Limb (tissue), 2 donors: ENCODE data around the gene PLEKHG4B.
"Not testable (repeated sequence)": the region's sequence is repeated elsewhere in the genome, so short reads cannot be mapped to it uniquely, and the experiment has no call there.

ENCODE experiments used
- DNase-seq, 2 donors: peaks; one replicate each; pipeline ENCODE4 v3.0.0-alpha.2; 2016; ENCODE audit errors: extremely low spot score in 2 of 2

PLEKHG4B gene

GRCh38 chr5:93221-93980 lies 1.4 kb downstream of the PLEKHG4B start:
- DNase-seq = no peak

DNA sequence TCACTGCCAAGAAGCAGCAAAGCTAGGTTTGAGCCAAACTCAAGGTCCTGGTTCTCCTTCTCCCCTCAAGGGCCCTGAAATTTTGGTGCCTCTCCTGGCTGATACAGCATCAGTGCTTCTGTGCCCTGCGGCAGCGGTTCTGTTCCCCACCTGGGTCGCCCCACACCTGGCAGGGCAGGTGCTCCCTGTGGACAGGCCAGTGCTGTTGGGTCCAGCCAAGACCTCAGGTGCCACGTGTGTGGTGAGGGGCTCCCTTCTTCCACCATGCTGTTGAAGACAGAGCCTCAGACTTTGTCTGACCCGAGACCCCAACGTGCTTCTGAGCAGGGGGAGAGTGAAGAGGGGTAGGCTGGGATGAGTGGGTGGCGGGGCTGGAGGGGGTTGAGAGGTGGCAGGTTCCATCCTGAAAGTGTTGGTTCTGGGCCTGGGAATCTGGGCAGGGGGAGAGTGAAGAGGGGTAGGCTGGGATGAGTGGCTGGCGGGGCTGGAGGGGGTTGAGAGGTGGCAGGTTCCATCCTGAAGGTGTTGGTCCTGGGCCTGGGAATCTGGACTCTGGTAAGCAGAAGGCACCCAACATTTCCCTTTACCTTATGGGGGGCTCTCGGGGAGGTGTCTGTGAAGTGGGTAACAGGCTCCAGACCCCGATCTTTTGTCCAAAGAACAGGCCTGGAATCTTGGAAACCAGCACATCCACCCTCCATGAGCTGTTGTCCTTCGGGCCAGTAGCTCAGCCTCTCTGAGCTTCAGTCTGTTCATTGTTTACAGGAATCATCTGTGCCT lies 2.3 kb downstream of the PLEKHG4B start:
- no peak for DNase-seq

DNA sequence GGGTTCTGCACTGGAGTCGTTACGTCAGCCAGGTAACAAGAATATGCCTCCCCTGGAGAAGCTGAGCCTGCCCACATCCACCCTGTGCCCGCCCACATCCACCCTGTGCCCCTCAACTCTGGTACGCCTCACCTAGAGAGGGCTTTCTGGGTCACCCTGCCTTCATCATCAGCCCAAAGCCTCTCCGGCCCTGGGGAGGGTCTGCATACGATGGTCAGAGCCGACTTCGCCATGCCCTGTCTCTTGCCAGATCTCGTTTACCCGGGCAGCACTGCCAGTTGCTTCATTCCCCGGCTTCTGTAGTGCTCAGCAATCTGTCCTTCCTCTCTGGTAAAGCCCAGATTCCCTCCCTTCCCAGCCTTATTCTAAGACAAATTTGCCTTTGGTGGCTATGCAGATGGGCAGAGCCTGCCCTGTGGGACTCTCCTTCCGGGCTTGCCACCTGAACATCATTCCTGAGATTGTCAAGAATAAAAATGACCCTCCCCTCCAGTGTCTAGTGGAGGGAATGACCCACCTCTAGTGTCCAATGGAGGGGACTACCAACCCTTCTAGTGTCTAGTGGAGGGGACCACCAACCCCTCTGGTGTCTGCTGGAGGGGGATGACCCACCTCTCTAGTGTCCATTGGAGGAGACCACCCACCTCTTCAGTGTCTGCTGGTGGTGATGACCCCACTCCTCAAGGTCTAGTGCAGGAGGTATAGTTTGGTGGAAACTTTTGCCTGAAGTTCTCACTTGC lies 3.4 kb downstream of the PLEKHG4B start:
- DNase-seq = peak in 1 of 2 donors; percentile 11

DNA sequence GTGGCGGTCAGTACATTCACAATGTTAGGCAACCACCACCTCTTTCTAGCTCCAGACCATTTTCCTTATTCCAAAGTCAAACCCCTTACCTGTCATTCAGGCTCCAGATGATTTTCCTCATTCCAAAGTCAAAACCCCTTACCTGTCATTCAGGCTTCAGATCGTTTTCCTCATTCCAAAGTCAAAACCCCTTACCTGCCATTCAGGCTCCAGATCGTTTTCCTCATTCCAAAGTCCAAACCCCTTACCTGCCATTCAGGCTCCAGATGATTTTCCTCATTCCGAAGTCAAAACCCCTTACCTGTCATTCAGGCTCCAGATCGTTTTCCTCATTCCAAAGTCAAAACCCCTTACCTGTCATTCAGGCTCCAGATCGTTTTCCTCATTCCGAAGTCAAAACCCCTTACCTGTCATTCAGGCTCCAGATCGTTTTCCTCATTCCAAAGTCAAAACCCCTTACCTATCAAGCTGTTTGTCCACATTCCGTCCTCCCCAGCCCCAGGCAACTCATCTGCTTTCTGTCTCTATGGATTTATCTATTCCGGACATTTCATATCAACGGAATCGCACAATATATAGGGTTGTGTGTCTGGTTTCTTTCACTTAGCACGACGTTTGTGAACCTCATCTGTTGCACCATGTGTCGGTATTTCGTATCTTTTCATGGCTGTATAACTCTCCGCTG lies 5.2 kb downstream of the PLEKHG4B start:
- DNase-seq = no peak

DNA sequence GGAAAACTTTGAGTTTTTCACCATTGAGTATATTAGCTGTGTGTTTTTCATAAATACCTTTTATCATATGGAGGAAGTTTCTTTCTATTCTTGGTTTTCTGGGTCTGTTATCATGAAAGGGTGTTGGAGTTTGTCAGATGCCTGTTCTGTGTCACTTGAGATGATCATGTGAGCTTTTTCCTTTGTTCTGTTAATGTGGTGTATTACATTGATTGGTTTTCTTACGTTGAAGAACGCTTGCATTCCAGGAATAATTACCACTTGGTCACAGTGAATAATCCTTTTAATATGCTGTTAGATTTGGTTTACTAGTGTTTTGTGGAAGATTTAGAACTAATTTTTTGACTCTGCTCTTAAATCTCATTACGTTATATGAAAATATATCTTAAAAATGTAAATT lies 7.8 kb downstream of the PLEKHG4B start:
- DNase-seq = no peak

- DNase-seq = no peak
These were observed 10.6 kb downstream of the PLEKHG4B start for GRCh38 chr5:102411-103043.

DNA sequence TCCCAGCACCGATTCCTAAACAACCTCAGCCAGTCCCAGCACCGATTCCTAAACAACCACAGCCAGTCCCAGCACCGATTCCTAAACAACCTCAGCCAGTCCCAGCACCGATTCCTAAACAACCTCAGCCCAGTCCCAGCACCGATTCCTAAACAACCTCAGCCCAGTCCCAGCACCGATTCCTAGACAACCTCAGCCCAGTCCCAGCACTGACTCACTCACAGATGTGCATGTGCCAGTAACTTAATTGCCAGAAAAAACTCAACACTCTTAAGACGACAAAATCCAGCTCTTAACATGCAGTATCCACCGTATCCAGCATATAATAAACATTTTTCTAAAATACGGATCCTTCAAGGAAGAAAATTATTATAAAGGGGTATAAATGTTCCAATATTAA lies 12.1 kb downstream of the PLEKHG4B start:
- DNase-seq = not testable (repeated sequence)

DNA sequence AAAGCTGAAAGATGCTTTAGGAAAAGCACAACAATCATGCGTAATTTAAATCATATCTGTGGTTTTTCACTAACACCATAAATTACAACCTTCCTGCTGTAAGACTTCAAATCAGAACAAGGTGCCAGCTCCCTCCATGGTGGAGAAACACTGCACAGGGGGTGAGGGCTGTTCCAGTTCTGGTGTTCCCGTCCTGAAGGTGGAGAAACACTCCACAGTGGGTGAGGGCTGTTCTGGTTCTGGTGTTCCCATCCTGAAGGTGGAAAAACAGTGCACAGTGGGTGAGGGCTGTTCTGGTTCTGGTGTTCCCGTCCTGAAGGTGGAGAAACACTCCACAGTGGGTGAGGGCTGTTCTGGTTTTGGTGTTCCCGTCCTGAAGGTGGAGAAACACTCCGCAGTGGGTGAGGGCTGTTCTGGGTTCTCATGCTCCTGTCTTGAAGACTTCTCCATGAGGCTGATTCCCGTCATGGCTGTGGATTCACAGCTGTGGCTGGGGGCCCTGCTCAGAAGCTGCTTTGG lies 12.9 kb downstream of the PLEKHG4B start:
- DNase-seq = no peak

DNA sequence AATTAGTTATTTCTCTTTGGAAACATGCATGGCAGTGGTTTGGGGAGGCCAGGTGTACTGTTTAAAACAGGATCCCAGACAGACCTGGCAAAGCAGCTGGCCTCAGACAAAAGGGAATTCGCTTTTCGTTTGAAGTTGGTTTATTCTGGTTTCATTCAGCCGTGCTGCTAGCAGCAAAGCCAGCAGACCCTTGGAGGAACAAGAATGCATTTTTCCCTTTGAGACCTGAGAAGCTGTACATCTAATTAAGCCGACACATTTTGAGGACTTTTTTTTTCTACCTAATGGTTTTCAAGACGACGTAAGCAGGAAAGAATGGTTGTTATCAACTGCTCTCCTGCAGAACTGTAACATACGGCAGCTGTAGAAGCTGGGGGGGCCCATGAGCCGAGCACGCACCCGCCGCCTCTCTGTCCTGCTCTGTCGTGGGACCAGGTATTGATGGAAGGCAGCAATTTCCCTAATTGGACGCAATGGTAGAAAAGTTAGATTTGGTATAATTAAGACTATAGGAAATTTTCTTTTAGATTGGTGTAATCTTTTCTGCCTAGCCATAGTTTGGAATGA lies 13.6 kb downstream of the PLEKHG4B start:
- DNase-seq = no peak

- no peak for DNase-seq
These were observed 14.6 kb downstream of the PLEKHG4B start for GRCh38 chr5:106587-106986.

DNA sequence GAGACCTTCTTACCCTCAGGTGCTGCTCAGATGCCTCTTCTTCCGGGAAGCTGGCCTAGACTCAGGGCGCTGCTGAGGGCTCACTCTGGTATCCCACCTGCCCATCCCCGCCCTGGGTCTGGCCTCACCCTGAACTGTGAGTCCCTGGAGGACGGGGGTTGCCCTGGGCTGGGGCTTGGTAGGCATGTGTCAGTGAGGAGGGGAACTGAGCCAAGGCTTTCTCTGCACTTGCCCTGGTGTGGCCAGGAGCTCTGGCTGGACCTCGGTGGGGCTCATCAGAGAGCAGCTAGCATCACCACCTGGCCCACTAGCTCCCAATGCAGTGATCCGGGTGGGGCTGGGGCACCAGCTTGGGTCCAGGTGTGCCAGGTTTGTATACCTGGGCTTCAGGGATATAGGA lies 15.6 kb downstream of the PLEKHG4B start:
- no peak for DNase-seq

DNA sequence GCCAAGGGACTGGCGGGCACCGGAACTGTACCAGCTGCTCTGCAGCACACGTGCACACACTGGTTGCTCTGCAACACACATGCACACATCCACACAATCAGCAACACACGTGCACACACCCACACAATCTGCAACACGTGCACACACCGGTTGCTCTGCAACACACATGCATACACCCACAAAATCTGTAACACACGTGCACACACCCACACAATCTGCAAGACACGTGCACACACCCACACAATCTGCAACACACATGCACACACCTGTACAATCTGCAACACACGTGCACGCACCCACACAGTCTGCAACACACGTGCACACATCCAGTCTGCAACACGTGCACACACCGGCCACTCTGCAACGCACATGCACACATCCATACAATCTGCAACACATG lies 17.9 kb downstream of the PLEKHG4B start:
- DNase-seq = no peak

- no peak for DNase-seq
These were observed 18.4 kb downstream of the PLEKHG4B start for GRCh38 chr5:110270-110888.

DNA sequence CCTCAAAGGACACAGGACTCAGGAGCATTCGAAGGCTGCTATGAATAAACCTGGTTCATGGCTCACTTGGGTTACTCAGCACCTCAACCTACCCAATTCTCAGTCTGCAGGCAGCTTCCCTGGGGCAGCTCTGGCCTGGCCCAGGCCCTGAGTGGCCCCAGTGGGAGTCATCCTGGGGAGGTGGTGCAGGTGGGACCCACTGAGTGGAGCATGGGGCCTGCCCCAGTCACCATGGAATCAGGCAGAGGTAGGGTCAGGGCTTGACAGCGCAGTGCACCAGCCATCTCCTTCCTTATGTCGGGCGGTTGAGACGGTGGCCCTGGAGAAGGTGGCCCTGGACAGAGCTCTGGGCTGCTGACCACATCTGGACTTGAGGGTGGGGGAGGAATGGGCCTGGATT lies 19.2 kb downstream of the PLEKHG4B start:
- no peak for DNase-seq

DNA sequence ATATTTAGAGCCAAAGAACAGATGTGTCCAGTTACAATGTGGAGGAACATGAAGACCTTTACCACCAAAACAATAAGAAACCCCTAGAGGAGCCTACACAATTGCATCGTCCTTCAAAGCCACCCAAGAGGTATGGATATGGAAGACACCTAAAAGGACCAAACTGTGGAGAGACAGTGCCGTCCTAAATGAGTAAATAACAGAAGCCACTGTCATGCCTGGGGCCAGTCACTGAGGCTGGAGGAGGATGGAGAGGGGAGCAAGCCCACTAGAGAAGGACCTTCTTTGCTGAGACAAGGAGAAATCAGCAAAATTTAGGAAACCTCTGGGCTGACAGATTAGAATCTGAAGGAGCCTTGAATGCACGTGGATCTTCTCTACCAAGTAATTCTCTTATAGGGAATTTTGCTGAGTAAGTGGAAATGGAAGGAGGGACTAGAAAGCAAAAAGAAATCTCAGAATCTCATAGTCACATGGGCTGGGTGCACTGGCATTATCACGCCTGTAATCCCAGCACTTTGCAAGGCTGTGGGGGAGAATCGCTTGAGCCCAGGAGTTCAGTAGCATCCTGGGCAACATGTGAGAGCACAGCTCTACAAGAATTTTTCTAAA lies 27.6 kb downstream of the PLEKHG4B start:
- no peak for DNase-seq

GRCh38 chr5:121432-121831 lies 29.5 kb downstream of the PLEKHG4B start:
- DNase-seq = no peak

- DNase-seq = no peak
These were observed 33.8 kb downstream of the PLEKHG4B start for GRCh38 chr5:125815-126214.

- no peak for DNase-seq
These were observed 34.8 kb downstream of the PLEKHG4B start for GRCh38 chr5:126806-127205.

DNA sequence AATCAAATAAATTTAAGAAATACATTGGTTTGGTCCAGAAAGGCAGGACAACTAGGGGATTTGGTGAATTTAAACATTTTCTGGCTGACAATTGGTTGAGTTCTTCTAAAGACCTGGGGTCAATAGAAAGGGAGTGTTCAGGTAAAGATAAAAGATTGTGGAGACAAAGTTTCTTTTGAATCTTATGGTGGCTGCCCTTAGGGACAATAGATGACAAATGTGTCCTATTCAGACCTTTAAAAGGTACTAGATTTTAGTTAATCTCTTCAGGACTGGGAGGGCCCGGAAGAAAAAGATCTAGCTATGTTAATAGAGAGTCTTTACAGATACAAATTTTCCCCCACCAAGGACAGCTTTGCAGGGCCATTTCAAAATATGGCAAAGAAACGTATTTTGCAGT lies 35.9 kb downstream of the PLEKHG4B start:
- DNase-seq = no peak

GRCh38 chr5:128446-128845 lies 36.5 kb downstream of the PLEKHG4B start:
- no peak for DNase-seq
